Thoracic aorta (tissue), 2 donors: Measurements from ENCODE around the gene NT5DC1. TPM values are rescaled to one million over a fixed set of nuclear protein-coding genes. Genes with fewer than 3 reads are reported as not detected.
"Not testable (repeated sequence)": the region's sequence is repeated elsewhere in the genome, so short reads cannot be mapped to it uniquely, and the experiment has no call there.

Experiments
- ATAC-seq: fragments of 150-250 bp; one replicate; pipeline ENCODE4 v1.8.0; 2017; ENCODE audit warnings: low read depth; ENCODE audit not compliant: insufficient number of reproducible peaks, low FRiP score
- DNase-seq: peaks from one replicate; pipeline ENCODE4 v3.0.0-alpha.2; 2020; ENCODE audit warnings: low spot score
- H3K27ac ChIP-seq, 2 donors: fragments of 200-600 bp; sonication (generic); 1 replicate in 1 of 2; 2 replicates in 1 of 2; pipeline ENCODE4 v1.5.1; 2016; ENCODE audit warnings: mild to moderate bottlenecking in 2 of 2, moderate library complexity in 2 of 2
- H3K27me3 ChIP-seq: fragments of 200-600 bp; sonication (generic); replicated peaks from 2 replicates; pipeline ENCODE4 v1.6.0; 2016; ENCODE audit warnings: mild to moderate bottlenecking; ENCODE audit not compliant: insufficient read depth
- H3K36me3 ChIP-seq: fragments of 200-600 bp; sonication (generic); one replicate; pipeline ENCODE4 v1.5.1; 2016
- H3K4me1 ChIP-seq, 2 donors: fragments of 200-600 bp; sonication (generic); 1 replicate in 1 of 2; 2 replicates in 1 of 2; pipeline versions ENCODE4 v1.5.1 to v1.6.0; 2016; ENCODE audit warnings: low read depth in 2 of 2, mild to moderate bottlenecking in 1 of 2; ENCODE audit not compliant: control insufficient read depth in 1 of 2
- H3K4me3 ChIP-seq: fragments of 200-600 bp; sonication (generic); 2 replicates; pipeline ENCODE4 v1.5.1; 2016; ENCODE audit warnings: mild to moderate bottlenecking
- H3K9me3 ChIP-seq: fragments of 200-600 bp; sonication (generic); 2 replicates; pipeline ENCODE4 v1.5.1; 2016
- total RNA-seq, 2 donors: library from RNA; depleted of rRNA; stranded (reverse); fragments of >200 nt; gene quantifications; one replicate each; pipeline versions ENCODE4 v1.1.0 to v1.2.3, GENCODE V29; 2016
- TF ChIP-seq, protein P1 (sequence below): fragments of 200-600 bp; sonication (generic); IDR thresholded peaks from one replicate; pipeline ENCODE4 v1.5.1; 2019; ENCODE audit warnings: antibody characterized with exemption

NT5DC1 gene
- total RNA-seq, 2 donors from 2014 or later = 15.4 to 25.0 TPM

DNA sequence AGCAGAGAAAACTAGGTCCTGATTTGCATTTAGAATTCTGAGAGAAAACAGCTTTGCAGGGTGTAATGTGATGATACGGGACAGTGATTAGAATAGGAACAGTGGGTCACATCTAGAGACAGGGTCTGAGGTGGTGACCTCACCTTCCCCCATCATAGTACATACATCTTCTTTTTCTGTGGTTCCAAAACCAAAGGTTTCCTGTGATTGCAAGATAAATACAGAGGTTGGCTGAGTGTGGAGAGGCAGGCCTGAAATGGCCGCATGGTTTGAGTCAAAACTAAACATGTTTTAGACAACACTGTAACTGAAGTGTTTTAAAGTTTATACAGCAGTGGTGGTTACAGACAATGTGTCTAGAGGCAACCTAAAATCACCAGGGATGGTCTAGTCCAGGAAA is 10.4 kb upstream of the NT5DC1 start:
- TF ChIP-seq, protein P1, sequence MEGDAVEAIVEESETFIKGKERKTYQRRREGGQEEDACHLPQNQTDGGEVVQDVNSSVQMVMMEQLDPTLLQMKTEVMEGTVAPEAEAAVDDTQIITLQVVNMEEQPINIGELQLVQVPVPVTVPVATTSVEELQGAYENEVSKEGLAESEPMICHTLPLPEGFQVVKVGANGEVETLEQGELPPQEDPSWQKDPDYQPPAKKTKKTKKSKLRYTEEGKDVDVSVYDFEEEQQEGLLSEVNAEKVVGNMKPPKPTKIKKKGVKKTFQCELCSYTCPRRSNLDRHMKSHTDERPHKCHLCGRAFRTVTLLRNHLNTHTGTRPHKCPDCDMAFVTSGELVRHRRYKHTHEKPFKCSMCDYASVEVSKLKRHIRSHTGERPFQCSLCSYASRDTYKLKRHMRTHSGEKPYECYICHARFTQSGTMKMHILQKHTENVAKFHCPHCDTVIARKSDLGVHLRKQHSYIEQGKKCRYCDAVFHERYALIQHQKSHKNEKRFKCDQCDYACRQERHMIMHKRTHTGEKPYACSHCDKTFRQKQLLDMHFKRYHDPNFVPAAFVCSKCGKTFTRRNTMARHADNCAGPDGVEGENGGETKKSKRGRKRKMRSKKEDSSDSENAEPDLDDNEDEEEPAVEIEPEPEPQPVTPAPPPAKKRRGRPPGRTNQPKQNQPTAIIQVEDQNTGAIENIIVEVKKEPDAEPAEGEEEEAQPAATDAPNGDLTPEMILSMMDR = no peak
- Histone ChIP-seq H3K36me3 (no peaks in the 10 kb centered on the region), H3K4me3 (no peak overlapping the region), H3K27me3 (no peaks in the 10 kb centered on the region), H3K27ac (no peak overlapping the region), H3K9me3 (no peaks in the 10 kb centered on the region), H3K4me1 (peaks cover 21 to 69% of the 10 kb centered on the region in 2 donors)
- ATAC-seq (no peak), DNase-seq (no peak)

DNA sequence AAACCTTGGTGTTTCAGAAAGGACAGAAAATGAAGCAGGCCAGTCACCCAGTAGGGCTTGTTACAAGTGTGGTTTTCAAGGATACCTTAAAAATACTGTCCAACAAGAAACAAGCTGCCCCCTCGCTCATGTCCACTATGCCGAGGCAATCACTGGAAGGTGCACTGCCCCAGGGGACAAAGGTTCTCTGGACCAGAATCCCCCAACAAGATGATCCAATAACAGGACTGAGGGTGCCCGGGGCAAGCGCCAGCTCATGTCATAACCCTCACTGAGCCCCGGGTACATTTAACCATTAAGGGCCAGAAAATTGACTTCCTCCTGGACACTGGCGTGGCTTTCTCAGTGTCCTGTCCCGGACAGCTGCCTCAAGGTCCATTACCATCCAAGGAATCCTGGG is 6.6 kb upstream of the NT5DC1 start:
- Histone ChIP-seq H3K36me3 (no peaks in the 10 kb centered on the region), H3K4me3 (no peak overlapping the region), H3K4me1 (peaks cover 11 to 39% of the 10 kb centered on the region in 2 donors), H3K27me3 (no peaks in the 10 kb centered on the region), H3K9me3 (peaks cover 4% of the 10 kb centered on the region), H3K27ac (peak overlapping the region; percentile 83 to 85)
- ATAC-seq (no peak), DNase-seq (no peak)
- TF ChIP-seq, protein P1 = no peak

DNA sequence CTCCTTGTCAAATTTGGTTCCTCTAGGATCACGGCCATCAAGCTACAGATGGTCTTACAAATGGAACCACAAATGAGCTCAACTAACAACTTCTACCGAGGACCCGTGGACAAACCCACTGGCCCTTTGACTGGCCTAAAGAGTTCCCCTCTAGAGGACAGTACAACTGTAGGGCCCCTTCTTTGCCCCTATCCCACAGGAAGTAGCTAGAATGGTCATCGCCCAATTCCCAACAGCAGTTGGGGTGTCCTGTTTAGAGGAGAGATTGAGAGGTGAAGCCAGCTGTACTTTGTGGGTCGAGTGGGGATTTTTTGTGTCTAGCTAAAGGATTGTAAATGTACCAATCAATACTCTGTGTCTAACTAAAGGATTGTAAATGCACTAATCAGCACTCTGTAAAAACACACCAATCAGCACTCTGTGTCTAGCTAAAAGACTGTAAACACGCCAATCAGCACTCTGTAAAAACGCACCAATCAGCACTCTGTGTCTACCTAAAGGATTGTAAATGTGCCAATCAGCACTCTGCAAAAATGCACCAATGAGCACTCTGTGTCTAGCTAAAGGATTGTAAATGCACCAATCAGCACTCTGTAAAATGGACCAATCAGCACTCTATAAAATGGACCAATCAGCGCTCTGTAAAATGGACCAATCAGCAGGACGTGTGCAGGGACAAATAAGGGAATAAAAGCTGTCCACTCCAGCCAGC is 4.4 kb upstream of the NT5DC1 start:
- H3K9me3 ChIP-seq, H3K27ac ChIP-seq, DNase-seq, ATAC-seq, H3K4me3 ChIP-seq, H3K36me3 ChIP-seq, H3K27me3 ChIP-seq: not testable (repeated sequence)
- H3K4me1 ChIP-seq = peaks cover 18 to 46% of the 10 kb centered on the region in 2 donors

DNA sequence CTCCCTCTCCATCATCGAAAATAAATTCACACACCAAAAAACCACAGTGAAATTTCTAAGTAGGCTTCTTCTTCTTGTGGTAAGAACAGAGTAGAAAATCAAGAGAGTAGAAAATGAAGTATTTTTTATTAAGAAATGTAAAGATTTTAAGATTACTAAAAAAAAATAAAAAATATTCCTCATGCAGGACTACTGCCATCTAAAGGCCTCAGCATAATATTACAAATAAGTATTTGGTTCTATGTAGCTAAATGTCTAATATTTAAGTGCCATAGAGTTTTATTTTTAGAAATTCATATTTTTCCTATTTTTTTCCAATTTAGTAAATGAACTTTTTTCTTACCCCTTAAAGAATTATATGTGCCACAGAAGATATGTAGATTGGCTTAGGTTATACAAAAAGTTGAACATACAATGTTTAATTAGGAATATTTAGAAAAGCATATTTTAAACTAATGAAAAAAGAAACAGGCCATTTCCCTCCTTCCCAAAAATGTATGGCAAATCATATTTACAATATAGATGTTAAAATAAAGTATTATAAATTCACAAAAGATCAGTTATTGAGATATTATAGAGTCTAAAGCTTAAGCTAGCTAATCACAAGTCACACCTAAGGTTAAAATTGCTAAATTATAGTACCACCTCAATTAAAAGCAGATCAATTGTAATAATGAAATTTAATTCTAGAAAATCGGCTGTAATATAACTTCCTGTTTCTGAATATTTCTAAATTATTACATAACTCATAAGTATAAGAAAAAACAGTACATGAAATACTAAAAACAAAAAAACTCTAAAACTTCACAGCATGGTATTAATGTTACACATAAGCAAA is 3.5 kb upstream of the NT5DC1 start:
- H3K27ac ChIP-seq = no peak overlapping the region
- ATAC-seq (no peak), DNase-seq (no peak)
- H3K27me3 ChIP-seq = no peaks in the 10 kb centered on the region
- H3K9me3 ChIP-seq = peaks cover 4% of the 10 kb centered on the region
- H3K4me1 ChIP-seq = peaks cover 24 to 54% of the 10 kb centered on the region in 2 donors
- no peak overlapping the region for H3K4me3 ChIP-seq
- TF ChIP-seq, protein P1 = peak; percentile 59
- no peaks in the 10 kb centered on the region for H3K36me3 ChIP-seq

DNA sequence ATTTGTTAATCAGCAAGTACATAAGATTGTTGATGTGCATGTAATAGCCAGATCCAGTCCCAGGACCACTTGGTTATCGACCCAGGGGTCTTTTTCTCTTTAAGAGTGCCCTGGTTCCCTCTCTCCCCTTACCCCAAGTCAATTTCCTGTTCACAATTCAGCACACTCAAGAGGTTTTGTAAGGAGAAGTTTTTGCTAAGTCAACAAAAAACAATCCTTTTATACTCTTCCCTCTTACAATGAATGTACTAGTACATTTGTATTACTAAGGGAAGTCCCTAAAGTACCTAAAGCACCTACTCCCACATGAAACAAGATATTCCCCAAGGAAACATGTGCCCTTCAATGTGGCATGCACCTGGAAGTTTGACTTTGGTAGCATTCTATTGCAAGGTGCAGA is 1.6 kb upstream of the NT5DC1 start:
- Histone ChIP-seq H3K4me1 (peaks cover 34 to 55% of the 10 kb centered on the region in 2 donors), H3K4me3 (no peak overlapping the region), H3K27me3 (no peaks in the 10 kb centered on the region), H3K36me3 (no peaks in the 10 kb centered on the region), H3K9me3 (peaks cover 4% of the 10 kb centered on the region), H3K27ac (peak overlapping the region; percentile 1 to 94)
- no peak for ATAC-seq
- TF ChIP-seq, protein P1 = no peak
- DNase-seq = no peak
